ENCODE measurements around the gene SMCO4. TPM values are rescaled to one million over a fixed set of nuclear protein-coding genes. Genes with fewer than 3 reads are reported as not detected.
A peak's percentile ranks its signal among the peaks of the same experiment; 100 is the strongest.
"Not testable (repeated sequence)": the region's sequence is repeated elsewhere in the genome, so short reads cannot be mapped to it uniquely, and the experiment has no call there.

SMCO4 gene
- total RNA-seq, 2 experiments from 2014 or later = 8.9 to 11.0 TPM

DNA sequence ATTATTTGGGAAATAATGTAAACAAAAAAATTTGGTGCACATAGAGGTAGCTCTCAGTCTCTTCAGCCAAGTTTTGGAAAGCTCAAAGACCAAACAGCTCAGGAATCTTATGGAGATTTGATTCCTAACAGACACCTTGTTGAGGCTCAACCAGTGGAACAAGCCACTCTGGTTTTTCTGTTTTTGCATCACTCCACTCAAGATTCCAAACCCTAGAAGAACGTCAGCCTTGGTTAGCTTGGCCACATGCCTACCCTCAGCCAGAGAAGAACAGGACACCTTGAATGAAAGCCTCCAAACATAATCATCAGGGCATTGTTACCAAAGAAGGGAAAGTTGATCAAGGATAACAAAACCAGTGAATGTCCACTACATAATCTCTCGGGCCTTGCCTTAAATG is 3.8 kb upstream of the SMCO4 start:
- H3K27ac Mint-ChIP-seq = no peak overlapping the region
- no peaks in the 10 kb centered on the region for H3K9me3 Mint-ChIP-seq
- no peak overlapping the region for H3K4me3 Mint-ChIP-seq
- H3K36me3 Mint-ChIP-seq = no peaks in the 10 kb centered on the region
- H3K4me1 Mint-ChIP-seq = peaks cover 14% of the 10 kb centered on the region
- no peak for DNase-seq
- H3K27me3 Mint-ChIP-seq = peaks cover 21% of the 10 kb centered on the region
- ATAC-seq (ENCODE audit: low read depth) = no peak
- POLR2A ChIA-PET = no interaction called here

DNA sequence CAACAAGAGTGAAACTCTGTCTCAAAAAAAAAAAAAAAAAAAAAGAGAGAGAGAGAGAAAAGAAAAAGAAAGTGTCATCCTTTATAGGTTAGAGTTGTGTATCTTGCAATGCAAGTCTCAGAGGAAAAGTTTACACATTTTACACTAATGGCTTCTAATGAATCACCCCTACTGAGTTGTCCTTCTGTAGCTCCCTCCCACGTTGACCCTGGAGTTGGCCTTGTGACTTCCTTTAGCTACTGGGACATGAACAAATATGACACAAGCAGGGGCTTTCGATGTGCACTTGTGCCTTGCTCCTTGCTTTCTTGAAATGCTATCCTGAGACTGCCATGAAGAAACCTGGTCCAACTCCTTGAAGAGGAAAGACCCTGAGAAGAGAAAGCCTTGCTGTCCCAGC is 2.4 kb upstream of the SMCO4 start:
- peaks cover 24% of the 10 kb centered on the region for H3K27me3 Mint-ChIP-seq
- no peak for DNase-seq
- no peaks in the 10 kb centered on the region for H3K9me3 Mint-ChIP-seq
- POLR2A ChIA-PET = interaction anchor here (1.2 kb wide), 1 partner anchor 24 kb away, joined by 3 read pairs; no protein-coding TSS in a partner anchor
- no peak overlapping the region for H3K27ac Mint-ChIP-seq
- peaks cover 18% of the 10 kb centered on the region for H3K4me1 Mint-ChIP-seq
- no peaks in the 10 kb centered on the region for H3K36me3 Mint-ChIP-seq
- H3K4me3 Mint-ChIP-seq = no peak overlapping the region
- ATAC-seq (ENCODE audit: low read depth) = no peak

DNA sequence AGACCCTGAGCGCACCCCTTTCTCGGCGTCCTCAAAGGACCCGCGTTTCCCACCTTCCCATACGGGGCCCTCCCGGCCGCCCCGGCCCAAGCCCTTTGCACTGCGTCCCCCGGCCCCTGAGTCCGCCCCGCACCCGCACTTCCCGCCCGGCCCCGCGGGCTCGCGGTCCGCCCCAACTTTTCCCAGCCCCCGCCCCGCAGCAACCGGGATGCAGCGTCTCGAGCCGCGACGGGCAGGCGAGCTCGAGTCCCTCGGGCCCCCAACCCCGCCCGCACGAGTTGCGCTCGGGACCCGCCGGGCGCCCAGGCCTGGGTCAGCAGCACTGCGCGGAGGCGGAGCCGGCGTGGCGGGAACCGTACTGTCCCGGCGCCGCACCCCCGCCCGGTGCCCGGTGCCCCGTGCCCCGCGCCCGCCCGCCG is 371 bp downstream of the SMCO4 start:
- no peaks in the 10 kb centered on the region for H3K36me3 Mint-ChIP-seq
- no peaks in the 10 kb centered on the region for H3K9me3 Mint-ChIP-seq
- peak overlapping the region; percentile 31 for H3K27ac Mint-ChIP-seq
- ATAC-seq (ENCODE audit: low read depth) (peak; percentile 51), DNase-seq (peak; percentile 50)
- peaks cover 24% of the 10 kb centered on the region for H3K27me3 Mint-ChIP-seq
- peak overlapping the region; percentile 80 for H3K4me3 Mint-ChIP-seq
- POLR2A ChIA-PET = interaction anchor here (1.0 kb wide), 1 partner anchor 16 kb away, joined by 3 read pairs; no protein-coding TSS in a partner anchor
- H3K4me1 Mint-ChIP-seq = peaks cover 16% of the 10 kb centered on the region

DNA sequence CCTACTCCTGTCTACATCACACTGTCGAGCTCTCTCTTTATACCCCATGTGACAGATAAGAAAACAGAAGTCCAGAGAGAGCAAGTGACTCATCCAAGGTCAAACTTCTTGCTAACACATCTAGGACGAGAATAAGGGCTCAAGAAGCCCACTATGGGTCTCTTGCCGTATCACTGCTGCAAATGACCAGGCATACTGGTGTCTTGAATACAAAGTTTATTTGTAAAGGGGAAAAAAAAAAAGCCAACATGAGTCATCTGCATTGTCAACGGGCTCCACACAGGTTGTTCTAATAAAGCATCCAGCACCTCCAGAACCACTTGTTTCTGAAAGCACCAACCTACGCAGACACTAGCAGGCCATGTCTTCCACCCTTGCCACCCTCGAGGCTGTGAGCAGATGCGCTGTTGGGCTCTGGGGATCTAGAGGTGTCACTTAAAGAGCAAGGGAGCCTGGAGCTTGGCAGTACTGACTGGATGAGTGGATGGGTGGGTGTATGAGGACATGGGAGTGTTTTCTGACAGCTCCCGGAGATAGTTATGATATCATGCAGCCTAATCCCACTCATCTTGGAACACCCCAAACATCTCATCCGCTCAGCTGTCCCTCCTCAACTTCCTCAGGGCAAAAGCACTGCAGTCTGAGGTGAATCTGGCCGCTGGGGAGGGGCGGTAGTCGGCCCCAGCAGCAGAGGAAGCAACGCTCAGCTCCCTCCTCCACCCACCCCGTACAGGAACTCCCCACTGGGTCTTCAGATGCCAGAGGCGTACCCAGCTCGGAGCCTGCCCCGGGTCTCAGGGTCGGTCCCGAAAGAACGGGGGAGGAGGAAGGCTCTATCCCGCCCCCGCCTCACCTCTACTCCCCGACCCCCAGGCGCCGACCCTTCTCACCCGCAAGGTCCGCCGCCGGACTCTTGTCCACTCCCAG is 1.0 kb downstream of the SMCO4 start:
- ATAC-seq (ENCODE audit: low read depth) (peak; percentile 68), DNase-seq (peak; percentile 44)
- H3K36me3 Mint-ChIP-seq = no peaks in the 10 kb centered on the region
- POLR2A ChIA-PET = interaction anchor here (0.5 to 1.0 kb wide), 2 partner anchors 15 to 150 kb away, joined by 3 to 4 read pairs; no protein-coding TSS in a partner anchor
- peak overlapping the region; percentile 80 for H3K4me3 Mint-ChIP-seq
- H3K4me1 Mint-ChIP-seq = peaks cover 16% of the 10 kb centered on the region
- H3K9me3 Mint-ChIP-seq = no peaks in the 10 kb centered on the region
- peak overlapping the region; percentile 31 for H3K27ac Mint-ChIP-seq
- peaks cover 30% of the 10 kb centered on the region for H3K27me3 Mint-ChIP-seq

DNA sequence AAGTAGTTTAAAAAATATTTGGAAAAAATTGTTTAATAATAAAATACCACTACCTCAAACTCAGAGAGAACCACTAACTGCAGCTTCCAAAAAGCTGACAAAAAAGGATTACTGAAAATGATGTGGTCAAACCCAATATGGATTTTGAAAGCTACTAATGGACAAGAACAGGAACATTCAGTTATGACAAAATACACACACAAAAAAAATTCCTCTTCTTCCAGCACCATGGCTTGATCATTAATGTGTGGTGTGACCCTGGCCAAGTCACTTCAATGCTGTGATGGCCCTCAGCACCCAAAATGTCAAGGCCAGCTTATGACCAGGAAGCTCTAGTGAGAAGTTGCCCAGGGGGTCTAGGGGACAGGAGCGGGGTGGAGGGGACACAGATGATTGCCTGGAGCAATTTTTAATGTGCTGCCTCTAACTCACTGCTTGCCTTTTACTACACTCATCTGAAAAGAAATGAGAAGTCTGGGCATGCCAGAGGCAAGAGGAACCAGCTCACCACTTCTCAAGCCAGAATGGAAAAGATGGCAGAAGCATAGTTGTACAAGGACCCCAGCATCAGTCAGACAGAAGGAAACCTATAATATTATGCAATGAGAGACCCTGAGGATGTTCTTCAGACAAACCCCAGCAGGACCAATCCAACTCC is 2.2 kb downstream of the SMCO4 start:
- ATAC-seq (ENCODE audit: low read depth) (no peak), DNase-seq (no peak)
- POLR2A ChIA-PET = no interaction called here

DNA sequence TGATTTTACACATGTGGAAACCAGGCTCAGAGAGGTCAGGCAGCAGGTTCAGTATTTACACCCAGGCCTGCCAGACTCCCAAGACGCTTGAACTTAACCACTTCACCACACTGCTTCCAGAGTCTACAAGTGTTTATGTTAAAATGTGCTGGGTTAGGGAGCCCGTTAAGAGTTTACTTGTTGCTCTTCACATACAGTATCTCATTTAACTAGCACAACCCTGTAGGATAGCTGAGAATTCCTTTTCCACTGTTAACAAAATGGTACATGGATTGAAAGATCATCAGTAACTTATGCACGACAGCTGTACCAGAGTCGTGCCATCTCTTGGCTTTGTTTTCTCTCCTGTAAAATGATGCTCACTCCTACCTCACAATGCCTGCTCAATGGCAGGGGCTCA is 2.9 kb downstream of the SMCO4 start:
- Mint-ChIP-seq H3K4me3 (no peak overlapping the region), H3K36me3 (no peaks in the 10 kb centered on the region), H3K27me3 (peaks cover 19% of the 10 kb centered on the region), H3K4me1 (peaks cover 26% of the 10 kb centered on the region), H3K27ac (no peak overlapping the region), H3K9me3 (no peaks in the 10 kb centered on the region)
- ATAC-seq (ENCODE audit: low read depth) (no peak), DNase-seq (no peak)
- POLR2A ChIA-PET = no interaction called here

More for the DNA sequence above, 2.2 kb downstream of the SMCO4 start:
- H3K9me3 Mint-ChIP-seq = no peaks in the 10 kb centered on the region
- H3K27me3 Mint-ChIP-seq = peaks cover 23% of the 10 kb centered on the region
- H3K4me1 Mint-ChIP-seq = peaks cover 19% of the 10 kb centered on the region
- no peaks in the 10 kb centered on the region for H3K36me3 Mint-ChIP-seq
- H3K4me3 Mint-ChIP-seq = no peak overlapping the region
- H3K27ac Mint-ChIP-seq = no peak overlapping the region

- H3K4me1 Mint-ChIP-seq = peaks cover 25% of the 10 kb centered on the region
- POLR2A ChIA-PET = no interaction called here
- no peak overlapping the region for H3K4me3 Mint-ChIP-seq
- H3K27ac Mint-ChIP-seq = no peak overlapping the region
- ATAC-seq (ENCODE audit: low read depth) (no peak), DNase-seq (no peak)
- no peaks in the 10 kb centered on the region for H3K36me3 Mint-ChIP-seq
- H3K9me3 Mint-ChIP-seq = no peaks in the 10 kb centered on the region
- H3K27me3 Mint-ChIP-seq = peaks cover 13% of the 10 kb centered on the region
These were observed 5.4 kb downstream of the SMCO4 start for GRCh38 chr11:93537767-93538261.

DNA sequence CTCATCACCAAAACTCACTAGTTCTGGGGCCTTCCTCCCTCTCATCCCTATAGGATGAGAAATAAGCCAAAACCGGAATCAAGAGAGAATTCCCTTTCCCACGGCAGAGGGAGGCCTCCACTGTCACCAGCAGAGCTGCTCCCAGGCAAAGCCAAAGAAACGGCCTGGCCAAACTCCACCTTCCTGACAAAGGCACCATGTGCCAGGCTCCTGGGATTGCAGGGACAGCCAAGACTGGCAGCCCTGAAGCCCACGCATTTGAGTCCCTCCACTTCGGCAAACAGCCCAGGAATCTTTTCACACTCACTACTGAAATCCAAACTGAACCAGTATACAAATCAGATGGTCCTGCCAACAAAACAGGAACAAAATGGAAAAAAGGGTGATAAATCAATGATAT is 6.1 kb downstream of the SMCO4 start:
- ATAC-seq (ENCODE audit: low read depth) (no peak), DNase-seq (no peak)
- H3K9me3 Mint-ChIP-seq = no peaks in the 10 kb centered on the region
- no peak overlapping the region for H3K4me3 Mint-ChIP-seq
- H3K27ac Mint-ChIP-seq = no peak overlapping the region
- peaks cover 13% of the 10 kb centered on the region for H3K27me3 Mint-ChIP-seq
- H3K4me1 Mint-ChIP-seq = peaks cover 27% of the 10 kb centered on the region
- POLR2A ChIA-PET = no interaction called here
- H3K36me3 Mint-ChIP-seq = no peaks in the 10 kb centered on the region

DNA sequence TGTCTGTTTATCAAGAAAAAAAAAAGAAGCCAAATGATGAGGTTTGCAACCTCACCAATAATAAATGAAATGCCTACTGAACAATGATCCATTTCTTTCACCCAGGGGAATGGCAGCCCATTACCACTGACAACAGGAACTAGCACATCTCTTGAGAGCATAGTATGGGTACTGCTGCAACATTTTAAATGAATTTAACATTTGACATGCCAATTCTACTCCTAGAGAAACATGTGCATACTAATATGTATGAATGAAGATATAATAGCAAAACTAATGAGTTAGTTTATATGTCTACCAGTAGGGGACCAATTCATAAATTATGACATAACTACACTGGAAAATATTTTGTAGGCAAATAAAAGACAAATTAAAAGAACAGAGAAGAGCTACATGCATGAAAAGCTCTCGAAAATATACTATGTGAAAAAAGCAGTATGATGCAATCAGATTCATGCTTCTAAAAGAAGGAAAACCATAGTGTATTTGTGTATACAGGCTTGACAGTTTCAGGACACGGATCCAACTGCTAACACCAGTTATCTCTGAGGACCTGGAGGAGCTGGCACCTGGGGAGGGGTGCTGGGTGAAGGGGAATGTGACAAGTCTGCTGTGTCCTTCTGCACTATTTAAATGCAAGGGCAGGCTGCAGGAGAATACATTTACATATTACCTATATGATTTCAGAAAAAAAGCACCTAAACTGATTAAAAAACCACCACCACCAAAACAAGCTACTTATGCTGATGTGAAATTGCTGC is 6.9 kb downstream of the SMCO4 start:
- Mint-ChIP-seq H3K4me3 (peak overlapping the region; percentile 60), H3K9me3 (no peaks in the 10 kb centered on the region), H3K27me3 (peaks cover 13% of the 10 kb centered on the region), H3K27ac (no peak overlapping the region), H3K36me3 (no peaks in the 10 kb centered on the region), H3K4me1 (peaks cover 28% of the 10 kb centered on the region)
- ATAC-seq (ENCODE audit: low read depth) (no peak), DNase-seq (no peak)
- POLR2A ChIA-PET = no interaction called here

DNA sequence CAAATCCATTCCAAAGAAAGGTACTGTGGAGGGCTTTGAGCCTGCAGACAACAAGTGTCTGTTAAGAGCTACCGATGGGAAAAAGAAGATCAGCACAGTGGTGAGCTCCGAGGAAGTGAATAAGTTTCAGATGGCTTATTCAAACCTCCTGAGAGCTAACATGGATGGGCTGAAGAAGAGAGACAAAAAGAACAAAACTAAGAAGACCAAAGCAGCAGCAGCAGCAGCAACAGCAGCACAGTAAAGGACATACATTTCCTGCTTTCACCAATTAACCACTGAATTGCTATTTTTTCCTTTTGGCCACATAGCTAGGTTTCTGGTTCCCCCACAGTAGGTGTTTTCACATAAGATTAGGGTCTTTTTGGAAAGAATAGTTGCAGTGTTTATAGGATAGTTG is 7.6 kb downstream of the SMCO4 start:
- DNase-seq; POLR2A ChIA-PET; ATAC-seq (ENCODE audit: low read depth); H3K36me3 Mint-ChIP-seq; H3K9me3 Mint-ChIP-seq; H3K27me3 Mint-ChIP-seq: not testable (repeated sequence)
- peak overlapping the region; percentile 60 for H3K4me3 Mint-ChIP-seq
- peak overlapping the region; percentile 71 for H3K27ac Mint-ChIP-seq
- peaks cover 32% of the 10 kb centered on the region for H3K4me1 Mint-ChIP-seq

DNA sequence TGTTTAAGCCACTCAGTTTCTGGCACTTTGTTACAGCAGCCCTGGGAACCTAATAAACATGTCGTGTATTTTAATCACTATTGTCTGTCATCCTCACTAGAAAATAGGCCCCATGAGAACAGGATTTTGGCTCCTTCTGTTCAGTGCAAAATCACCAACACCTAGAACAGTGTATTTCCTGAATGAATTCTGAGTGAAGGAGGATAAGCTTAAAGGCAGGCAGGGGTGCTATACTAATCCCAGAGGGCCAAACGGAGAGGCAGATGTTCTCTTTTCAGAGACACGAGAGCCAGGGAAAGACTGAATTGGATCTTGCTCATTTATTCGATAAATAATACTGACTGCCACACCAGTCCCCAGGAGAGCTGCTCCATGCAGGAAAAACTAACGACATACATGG is 10.4 kb downstream of the SMCO4 start:
- no peaks in the 10 kb centered on the region for H3K9me3 Mint-ChIP-seq
- H3K27ac Mint-ChIP-seq = no peak overlapping the region
- no peak for ATAC-seq (ENCODE audit: low read depth)
- H3K27me3 Mint-ChIP-seq = peaks cover 6% of the 10 kb centered on the region
- no peak for DNase-seq
- no peaks in the 10 kb centered on the region for H3K36me3 Mint-ChIP-seq
- no peak overlapping the region for H3K4me3 Mint-ChIP-seq
- POLR2A ChIA-PET = no interaction called here
- peaks cover 55% of the 10 kb centered on the region for H3K4me1 Mint-ChIP-seq

- H3K4me3 Mint-ChIP-seq = peak overlapping the region; percentile 10
- POLR2A ChIA-PET = no interaction called here
- peaks cover 55% of the 10 kb centered on the region for H3K4me1 Mint-ChIP-seq
- peak overlapping the region; percentile 15 for H3K27ac Mint-ChIP-seq
- H3K9me3 Mint-ChIP-seq = no peaks in the 10 kb centered on the region
- no peaks in the 10 kb centered on the region for H3K36me3 Mint-ChIP-seq
- H3K27me3 Mint-ChIP-seq = peaks cover under 1% of the 10 kb centered on the region
- ATAC-seq (ENCODE audit: low read depth) (peak; percentile 29), DNase-seq (no peak)
These were observed 10.9 kb downstream of the SMCO4 start for GRCh38 chr11:93532281-93532789.

GRCh38 chr11:93530468-93530826 is 12.7 kb downstream of the SMCO4 start:
- no peak for ATAC-seq (ENCODE audit: low read depth)
- Mint-ChIP-seq H3K27ac (peak overlapping the region; percentile 72), H3K9me3 (no peaks in the 10 kb centered on the region), H3K27me3 (no peaks in the 10 kb centered on the region), H3K36me3 (no peaks in the 10 kb centered on the region), H3K4me3 (peak overlapping the region; percentile 54), H3K4me1 (peaks cover 58% of the 10 kb centered on the region)
- POLR2A ChIA-PET = interaction anchor here (0.6 to 1.0 kb wide), 2 partner anchors 8 to 82 kb away, joined by 3 to 4 read pairs; no protein-coding TSS in a partner anchor
- no peak for DNase-seq
